GM12865 (cell line): Measurements from ENCODE around the gene PFKL.

Experiments
- DNase-seq: peaks from one replicate; pipeline ENCODE4 v3.0.0; 2010; ENCODE audit warnings: low read depth
- H3K4me3 ChIP-seq: 2 replicates; pipeline ENCODE4 v1.5.1; 2011; ENCODE audit warnings: mild to moderate bottlenecking, low read depth, low read length, control low read depth
- TF ChIP-seq, protein P1 (sequence below): IDR thresholded peaks from 2 replicates; pipeline ENCODE4 v1.5.1; 2011; ENCODE audit warnings: low read length, control low read depth, low read depth, inconsistent platforms; ENCODE audit not compliant: insufficient read depth; ENCODE audit errors: missing control alignments

Gene PFKL

DNA sequence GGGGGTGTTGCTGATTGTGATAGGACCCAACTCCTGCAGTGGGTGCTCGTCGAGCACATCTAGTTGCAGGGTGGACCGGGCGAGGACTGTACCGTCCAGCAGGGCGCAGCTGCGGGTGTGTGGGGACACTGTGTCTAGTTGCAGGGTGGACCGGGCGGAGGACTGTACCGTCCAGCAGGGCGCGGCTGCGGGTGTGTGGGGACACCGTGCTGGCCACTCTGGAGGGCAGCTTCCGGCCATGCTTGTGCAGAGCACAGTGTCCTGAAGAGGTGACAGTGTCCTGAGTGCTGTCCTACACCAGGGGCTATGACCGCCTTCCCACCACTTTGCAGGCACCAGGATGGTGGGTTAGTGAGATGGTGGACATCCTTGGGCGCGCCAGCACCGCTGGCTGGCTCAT is 49.0 kb downstream of the PFKL start:
- no peak for DNase-seq
- no peak overlapping the region for H3K4me3 ChIP-seq
- TF ChIP-seq, protein P1, sequence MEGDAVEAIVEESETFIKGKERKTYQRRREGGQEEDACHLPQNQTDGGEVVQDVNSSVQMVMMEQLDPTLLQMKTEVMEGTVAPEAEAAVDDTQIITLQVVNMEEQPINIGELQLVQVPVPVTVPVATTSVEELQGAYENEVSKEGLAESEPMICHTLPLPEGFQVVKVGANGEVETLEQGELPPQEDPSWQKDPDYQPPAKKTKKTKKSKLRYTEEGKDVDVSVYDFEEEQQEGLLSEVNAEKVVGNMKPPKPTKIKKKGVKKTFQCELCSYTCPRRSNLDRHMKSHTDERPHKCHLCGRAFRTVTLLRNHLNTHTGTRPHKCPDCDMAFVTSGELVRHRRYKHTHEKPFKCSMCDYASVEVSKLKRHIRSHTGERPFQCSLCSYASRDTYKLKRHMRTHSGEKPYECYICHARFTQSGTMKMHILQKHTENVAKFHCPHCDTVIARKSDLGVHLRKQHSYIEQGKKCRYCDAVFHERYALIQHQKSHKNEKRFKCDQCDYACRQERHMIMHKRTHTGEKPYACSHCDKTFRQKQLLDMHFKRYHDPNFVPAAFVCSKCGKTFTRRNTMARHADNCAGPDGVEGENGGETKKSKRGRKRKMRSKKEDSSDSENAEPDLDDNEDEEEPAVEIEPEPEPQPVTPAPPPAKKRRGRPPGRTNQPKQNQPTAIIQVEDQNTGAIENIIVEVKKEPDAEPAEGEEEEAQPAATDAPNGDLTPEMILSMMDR = no peak

DNA sequence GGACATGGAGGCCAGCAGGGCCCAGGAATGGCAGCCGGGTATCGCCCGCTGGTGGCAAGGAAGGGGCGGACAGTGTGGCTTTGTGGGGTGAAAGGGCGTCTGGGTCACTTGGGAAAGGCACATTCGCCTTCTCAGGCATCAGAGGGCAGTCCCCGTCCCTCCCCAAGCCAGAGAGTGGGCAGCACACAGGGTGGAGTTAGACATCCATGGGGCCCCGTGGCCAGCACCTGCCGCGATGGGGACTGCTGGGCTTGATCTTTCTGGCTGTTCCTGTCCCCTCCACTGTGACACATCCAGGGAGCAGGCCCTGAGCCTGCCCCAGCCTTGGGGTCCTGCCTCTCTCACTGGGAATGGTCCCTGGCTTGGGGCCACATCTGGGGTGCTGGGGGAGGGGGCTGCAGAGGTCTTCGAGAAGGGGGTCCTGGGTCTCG is 49.6 kb downstream of the PFKL start:
- no peak overlapping the region for H3K4me3 ChIP-seq
- TF ChIP-seq, protein P1 = no peak
- no peak for DNase-seq

DNA sequence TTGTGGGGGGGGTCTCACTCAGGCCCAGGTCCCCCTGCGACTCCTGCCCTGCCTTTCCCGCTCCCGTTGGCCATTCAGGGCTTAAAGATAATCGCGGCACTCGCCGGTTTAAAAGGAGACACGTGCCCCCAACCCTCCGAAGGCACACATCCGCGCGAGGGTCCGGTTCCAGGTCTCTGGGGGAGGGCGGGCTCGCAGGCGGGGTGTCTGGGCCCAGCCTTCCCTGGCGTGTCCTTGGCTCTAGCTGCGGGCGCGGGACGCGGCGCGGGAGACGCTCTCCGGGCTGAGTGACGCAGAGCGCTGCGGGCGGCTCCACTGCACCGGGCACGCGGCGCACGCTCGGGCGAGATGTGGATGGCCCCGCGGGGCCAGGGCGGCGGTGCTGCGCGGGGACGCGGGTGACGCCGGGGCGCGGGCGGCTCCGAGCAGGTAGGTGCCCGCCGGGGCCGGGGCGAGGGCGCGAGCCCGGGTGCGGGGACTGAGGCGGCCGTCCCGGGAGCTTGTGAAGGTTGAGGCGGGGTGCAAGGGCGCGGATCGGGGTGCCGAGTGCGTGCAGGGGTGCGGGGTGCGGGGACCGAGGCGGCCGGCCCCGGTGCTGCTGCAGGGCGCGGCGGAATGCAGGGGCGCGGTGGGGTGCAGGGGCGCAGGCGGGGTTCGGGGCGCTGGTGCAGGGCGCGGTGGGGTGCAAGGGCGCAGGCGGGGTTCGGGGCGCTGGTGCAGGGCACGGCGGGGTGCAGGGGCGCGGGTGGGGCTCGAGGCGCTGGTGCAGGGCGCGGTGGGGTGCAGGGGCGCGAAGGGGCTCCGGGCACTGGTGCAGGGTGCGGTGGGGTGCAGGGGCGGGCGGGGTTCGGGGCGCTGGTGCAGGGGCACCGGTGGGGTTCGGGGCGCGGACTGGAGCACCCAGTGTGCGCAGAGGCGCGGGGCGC is 50.3 kb downstream of the PFKL start:
- no peak for DNase-seq
- no peak overlapping the region for H3K4me3 ChIP-seq
- TF ChIP-seq, protein P1 = no peak

DNA sequence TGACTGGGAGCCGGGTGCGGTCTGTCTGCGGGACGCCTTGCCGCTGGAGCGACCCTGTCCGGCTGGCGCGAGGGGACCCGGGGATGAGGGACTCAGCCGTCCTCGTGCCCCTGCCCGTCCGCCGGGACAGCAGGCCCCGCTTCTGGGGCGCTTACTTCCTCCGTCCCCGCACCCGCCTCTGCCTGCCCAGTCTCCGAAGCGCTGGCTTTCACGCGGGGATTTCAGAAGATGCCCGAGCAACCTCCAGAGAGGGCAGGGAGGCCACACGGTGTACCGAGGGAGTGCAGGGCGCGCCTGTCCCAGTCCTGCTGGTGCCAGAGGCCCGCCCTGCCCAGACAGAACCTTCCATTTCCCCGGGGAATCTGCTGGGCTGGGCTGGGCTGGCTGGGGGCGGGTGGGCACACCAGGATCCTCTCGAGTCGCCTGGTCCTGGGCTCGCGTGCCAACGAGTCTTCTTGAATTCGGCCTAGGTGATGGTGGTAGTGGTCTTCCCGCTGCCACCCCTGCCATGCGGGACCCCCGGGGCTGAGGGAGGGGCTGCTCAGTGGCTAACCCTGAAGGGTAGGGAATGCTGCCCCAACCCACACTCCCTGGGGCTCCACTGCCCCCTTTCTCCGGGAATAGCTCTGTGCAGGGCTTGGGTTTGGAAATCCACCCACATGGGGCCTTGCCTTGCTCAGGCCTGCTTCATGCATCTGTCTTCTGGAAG is 51.1 kb downstream of the PFKL start:
- no peak overlapping the region for H3K4me3 ChIP-seq
- TF ChIP-seq, protein P1 = no peak
- DNase-seq = no peak

DNA sequence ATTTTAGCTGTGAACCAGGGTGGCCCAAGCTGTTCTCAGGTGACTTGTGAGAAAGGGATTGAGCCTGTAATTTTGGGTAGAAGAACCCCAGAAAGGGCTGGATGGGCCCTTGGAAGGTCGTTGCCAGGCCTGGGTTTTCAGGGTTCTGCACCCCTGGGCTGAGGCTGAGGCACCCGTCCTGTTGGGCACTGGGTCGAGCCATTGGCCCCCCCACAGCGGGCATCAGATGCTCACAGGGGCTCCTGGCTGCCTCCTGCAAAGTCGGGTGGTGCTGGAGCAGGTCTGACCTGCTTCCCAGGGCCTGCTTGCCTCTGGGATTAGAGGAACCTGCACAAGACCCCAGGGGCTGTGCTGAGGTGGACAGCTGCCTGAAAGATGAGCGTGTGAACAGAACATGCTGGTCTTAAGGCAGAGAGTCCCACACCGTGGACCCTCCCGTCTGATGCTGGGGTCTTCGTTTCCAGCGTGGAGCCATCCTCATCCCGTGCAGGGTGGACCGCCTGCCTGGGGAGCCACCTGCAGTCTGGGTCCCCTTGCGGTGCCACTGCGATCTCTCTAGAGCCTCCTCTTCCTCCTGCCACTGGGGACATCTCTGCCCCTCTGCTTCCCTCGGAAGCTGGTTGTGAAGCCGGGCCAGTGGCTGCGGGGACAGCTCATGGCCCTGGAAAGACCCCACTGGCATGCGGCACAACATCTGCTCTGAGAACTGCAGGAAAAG is 51.8 kb downstream of the PFKL start:
- TF ChIP-seq, protein P1 = no peak
- no peak for DNase-seq
- H3K4me3 ChIP-seq = no peak overlapping the region

DNA sequence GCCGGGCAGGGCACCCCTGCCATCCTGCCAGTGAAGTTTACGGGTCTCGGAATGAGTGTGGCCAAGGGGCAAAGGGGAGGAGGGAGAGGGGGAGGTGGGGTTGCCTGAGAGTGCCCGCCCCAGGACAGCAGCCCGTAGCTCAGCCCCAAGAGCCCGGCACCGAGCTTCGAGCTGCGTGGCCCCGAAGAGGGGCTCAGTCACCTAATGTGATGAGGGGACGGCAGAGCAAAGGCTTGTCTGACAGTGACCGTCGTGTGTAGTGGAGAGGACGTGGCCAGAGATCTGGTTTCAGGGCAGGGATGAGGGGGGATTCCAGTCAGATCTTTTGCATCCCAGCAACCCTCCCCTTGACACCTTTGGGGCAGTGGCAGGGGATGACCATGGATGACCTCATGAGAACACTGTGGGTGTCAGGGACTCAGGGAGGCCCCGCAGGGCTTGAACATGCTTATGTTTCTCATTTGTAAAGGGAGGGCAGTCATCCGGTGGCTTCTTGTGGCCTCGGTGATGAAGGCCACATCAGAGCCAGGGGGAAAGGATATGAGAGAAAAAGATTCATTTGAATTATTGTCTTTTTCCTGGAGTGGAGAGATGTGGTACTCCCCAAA is 52.5 kb downstream of the PFKL start:
- no peak for DNase-seq
- TF ChIP-seq, protein P1 = no peak
- no peak overlapping the region for H3K4me3 ChIP-seq
